HFF-Myc (cell line): Measurements from ENCODE around the gene FGF19.

Experiments
- DNase-seq: peaks from one replicate; pipeline ENCODE4 v3.0.0-alpha.2; 2011; ENCODE audit warnings: low read depth; ENCODE audit errors: extremely low read depth
- H3K4me3 ChIP-seq: replicated peaks from 2 replicates; pipeline ENCODE4 v1.5.1; 2011; ENCODE audit warnings: low read depth, mild to moderate bottlenecking, control low read depth, low read length
- CTCF ChIP-seq: IDR thresholded peaks from 2 replicates; pipeline ENCODE4 v1.5.1; 2012; ENCODE audit warnings: mild to moderate bottlenecking, low read depth, low read length, control low read depth; ENCODE audit errors: missing control alignments

FGF19 gene

GRCh38 chr11:69746140-69746539 lies 42.3 kb upstream of the FGF19 start:
- no peak for DNase-seq
- no peak for TF ChIP-seq CTCF
- H3K4me3 ChIP-seq, result no peak overlapping the region

DNA sequence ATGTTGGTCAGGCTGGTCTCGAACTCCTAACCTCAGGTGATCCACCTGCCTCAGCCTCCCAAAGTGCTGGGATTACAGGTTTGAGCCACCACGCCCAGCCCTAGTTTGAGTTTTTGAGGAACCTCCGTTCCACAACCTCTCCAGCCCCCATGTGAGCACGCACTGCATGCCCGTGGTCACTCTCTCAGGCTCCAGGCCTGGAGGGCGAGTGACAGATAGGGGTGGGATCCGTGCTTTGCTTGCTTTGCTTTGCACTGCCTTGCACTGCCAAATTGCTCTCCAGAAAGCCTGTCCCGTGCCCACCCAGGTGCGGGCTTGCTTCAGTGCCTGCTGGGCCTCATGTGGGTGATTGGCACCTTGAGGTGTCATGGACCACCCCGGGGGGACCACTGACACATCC lies 41.4 kb upstream of the FGF19 start:
- no peak for DNase-seq
- TF ChIP-seq CTCF, result no peak
- no peak overlapping the region for H3K4me3 ChIP-seq

GRCh38 chr11:69744435-69744834 lies 40.6 kb upstream of the FGF19 start:
- peak; percentile 32 for DNase-seq
- no peak overlapping the region for H3K4me3 ChIP-seq
- TF ChIP-seq CTCF, result no peak

DNA sequence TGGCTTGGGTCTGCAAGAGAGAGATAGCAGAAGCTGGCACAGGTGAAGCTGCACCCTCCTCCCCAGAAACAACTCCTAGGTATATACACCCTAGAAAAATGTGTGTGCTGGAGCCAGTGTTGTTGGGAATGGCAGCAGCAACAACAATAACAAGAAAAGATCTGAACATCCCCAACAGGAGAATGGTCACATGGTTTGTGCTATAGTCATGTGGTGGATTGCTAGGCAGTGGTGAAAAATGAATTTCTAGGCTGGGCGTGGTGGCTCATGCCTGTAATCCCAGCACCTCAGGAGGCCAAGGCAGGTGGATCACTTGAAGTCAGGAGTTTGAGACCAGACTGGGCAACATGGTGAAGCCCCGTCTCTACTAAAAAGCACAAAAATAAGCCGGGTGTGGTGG lies 31.0 kb upstream of the FGF19 start:
- no peak for TF ChIP-seq CTCF
- DNase-seq, result no peak
- H3K4me3 ChIP-seq, result no peak overlapping the region

- no peak for DNase-seq
- no peak for TF ChIP-seq CTCF
Measured at GRCh38 chr11:69734367-69734766, 30.5 kb upstream of the FGF19 start.

DNA sequence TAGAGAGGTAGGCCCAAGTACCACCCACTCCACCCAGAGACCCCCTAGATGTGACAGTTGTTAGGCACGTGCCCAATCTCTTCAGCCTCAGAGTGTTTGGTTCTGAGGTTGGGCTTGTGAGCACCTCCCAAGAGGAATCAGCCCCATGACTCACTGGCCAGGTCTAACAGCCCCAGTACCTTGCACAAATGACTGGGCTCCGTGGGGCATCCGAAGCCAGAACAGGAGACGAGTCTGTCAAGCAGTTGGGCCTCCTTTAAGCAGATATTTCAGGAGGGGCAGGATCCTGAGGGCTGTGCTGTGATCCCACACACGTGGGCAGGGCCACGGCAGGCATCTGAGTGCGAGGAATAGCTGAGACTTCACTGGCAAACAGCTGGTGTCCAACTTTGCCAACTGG lies 29.1 kb upstream of the FGF19 start:
- H3K4me3 ChIP-seq, result no peak overlapping the region
- no peak for TF ChIP-seq CTCF
- no peak for DNase-seq

More at GRCh38 chr11:69734367-69734766, 30.5 kb upstream of the FGF19 start:
- no peak overlapping the region for H3K4me3 ChIP-seq

DNA sequence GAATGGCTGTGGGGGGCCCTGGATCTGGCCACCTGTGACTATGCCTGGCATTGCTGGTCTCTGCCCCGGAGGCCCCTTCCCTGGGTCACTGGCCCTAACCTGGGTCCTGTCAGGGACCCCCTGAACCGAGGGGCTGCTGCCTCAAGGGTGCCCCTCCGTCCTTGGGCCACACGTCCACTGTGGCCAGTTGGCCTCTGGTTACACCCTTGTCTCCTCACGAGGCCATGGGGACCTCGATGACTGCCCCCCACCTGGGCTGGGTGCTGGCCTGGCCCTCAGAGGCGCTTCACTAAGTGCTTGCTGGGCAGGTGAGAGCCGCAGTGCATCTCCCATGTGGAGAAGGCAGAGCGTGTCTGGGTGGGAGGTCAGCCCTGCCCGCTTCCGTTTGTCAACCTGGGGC lies 27.3 kb upstream of the FGF19 start:
- no peak overlapping the region for H3K4me3 ChIP-seq
- no peak for TF ChIP-seq CTCF
- DNase-seq, result no peak
